WTC11 (cell line): ENCODE data around the gene DCAF8L2. TPM values are rescaled to one million over a fixed set of nuclear protein-coding genes. Genes with fewer than 3 reads are reported as not detected.

Source experiments
- ATAC-seq: fragments of 200-7000 bp; cut with Tn5 transposase; 2 replicates; pipeline ENCODE4 v1.10.0; 2021; ENCODE audit warnings: mild to moderate bottlenecking, moderate library complexity
- CTCF ChIA-PET: fragments of 300-600 bp; sonication (Branson Sonifier 250); formaldehyde crosslinking; loops from one replicate; lab custom pipeline; 2021; ENCODE audit warnings: antibody characterized with exemption; lab: Charles Lee
- POLR2A ChIA-PET: fragments of 350-600 bp; sonication (Branson Sonifier 250); formaldehyde crosslinking; loops from one replicate; lab custom pipeline; 2021; ENCODE audit warnings: antibody characterized with exemption; lab: Charles Lee
- DNase-seq: peaks from one replicate; pipeline ENCODE4 v3.0.0; 2021; ENCODE audit warnings: low spot score
- H3K27ac Mint-ChIP-seq: 2 replicates; pipeline ENCODE4 v1.8.0; 2021; ENCODE audit warnings: mixed read lengths
- H3K27me3 Mint-ChIP-seq: 2 replicates; pipeline ENCODE4 v1.8.0; 2021; ENCODE audit warnings: low read depth, mild to moderate bottlenecking, moderate library complexity, mixed read lengths
- H3K36me3 Mint-ChIP-seq: 2 replicates; pipeline ENCODE4 v1.8.0; 2021; ENCODE audit warnings: mixed read lengths
- H3K4me1 Mint-ChIP-seq: 2 replicates; pipeline ENCODE4 v1.8.0; 2022; ENCODE audit warnings: mixed read lengths
- H3K4me3 Mint-ChIP-seq: 2 replicates; pipeline ENCODE4 v1.8.0; 2021; ENCODE audit warnings: mild to moderate bottlenecking, moderate library complexity, mixed read lengths
- H3K9me3 Mint-ChIP-seq: 2 replicates; pipeline ENCODE4 v1.8.0; 2021; ENCODE audit warnings: mixed read lengths
- ATF1 ChIP-seq: sonication (generic); formaldehyde crosslinking; IDR thresholded peaks from 2 replicates; pipeline ENCODE4 v1.8.1; 2023; ENCODE audit warnings: mild to moderate bottlenecking, moderate library complexity, missing genetic modification reagents
- CBFB ChIP-seq: sonication (generic); formaldehyde crosslinking; IDR thresholded peaks from 2 replicates; pipeline ENCODE4 v1.8.1; 2022; ENCODE audit warnings: mild to moderate bottlenecking, low read depth, missing genetic modification reagents
- ELF4 ChIP-seq: sonication (generic); formaldehyde crosslinking; IDR thresholded peaks from 2 replicates; pipeline ENCODE4 v1.8.1; 2022; ENCODE audit warnings: low read depth, mild to moderate bottlenecking, moderate library complexity, missing genetic modification reagents
- EMX1 ChIP-seq: fragments of 250-450 bp; sonication (Bioruptor Pico); IDR thresholded peaks from 2 replicates; pipeline ENCODE4 v1.8.0; 2021; ENCODE audit warnings: mild to moderate bottlenecking
- ETV6 ChIP-seq: sonication (generic); formaldehyde crosslinking; IDR thresholded peaks from 2 replicates; pipeline ENCODE4 v1.8.1; 2022; ENCODE audit warnings: mild to moderate bottlenecking, missing genetic modification reagents
- FOXJ3 ChIP-seq: sonication (generic); formaldehyde crosslinking; IDR thresholded peaks from 2 replicates; pipeline ENCODE4 v1.9.0; 2021; ENCODE audit warnings: missing genetic modification reagents, mild to moderate bottlenecking, borderline replicate concordance
- HMGA2 ChIP-seq: fragments of 250-450 bp; sonication (Bioruptor Pico); IDR thresholded peaks from 2 replicates; pipeline ENCODE4 v1.4.0; 2021; ENCODE audit warnings: mild to moderate bottlenecking, moderate library complexity
- JUN ChIP-seq: sonication (generic); formaldehyde crosslinking; IDR thresholded peaks from 2 replicates; pipeline ENCODE4 v1.8.0; 2023; ENCODE audit warnings: mild to moderate bottlenecking, missing genetic modification reagents
- KAT7 ChIP-seq: sonication (generic); formaldehyde crosslinking; IDR thresholded peaks from 2 replicates; pipeline ENCODE4 v1.8.1; 2023; ENCODE audit warnings: missing genetic modification reagents, mild to moderate bottlenecking, borderline replicate concordance
- MXD4 ChIP-seq: fragments of 250-450 bp; sonication (Bioruptor Pico); IDR thresholded peaks from 2 replicates; pipeline ENCODE4 v1.8.0; 2021; ENCODE audit warnings: mild to moderate bottlenecking, moderate library complexity, borderline replicate concordance
- NR3C1 ChIP-seq: sonication (generic); formaldehyde crosslinking; conservative IDR thresholded peaks from 2 replicates; pipeline ENCODE4 v1.8.1; 2023; ENCODE audit warnings: low read depth, mild to moderate bottlenecking, missing genetic modification reagents
- PRRX2 ChIP-seq: fragments of 250-450 bp; sonication (Bioruptor Pico); IDR thresholded peaks from 2 replicates; pipeline ENCODE4 v1.8.0; 2021; ENCODE audit warnings: mild to moderate bottlenecking
- RORB ChIP-seq: fragments of 250-450 bp; sonication (Bioruptor Pico); IDR thresholded peaks from 2 replicates; pipeline ENCODE4 v1.9.0; 2021; ENCODE audit warnings: mild to moderate bottlenecking
- SMAD3 ChIP-seq: sonication (generic); formaldehyde crosslinking; IDR thresholded peaks from 2 replicates; pipeline ENCODE4 v1.8.0; 2022; ENCODE audit warnings: missing genetic modification reagents, mild to moderate bottlenecking, borderline replicate concordance
- SP1 ChIP-seq: sonication (generic); formaldehyde crosslinking; conservative IDR thresholded peaks from 2 replicates; pipeline ENCODE4 v1.8.1; 2022; ENCODE audit warnings: missing genetic modification reagents
- TCF7 ChIP-seq: sonication (generic); formaldehyde crosslinking; IDR thresholded peaks from 2 replicates; pipeline ENCODE4 v1.8.0; 2022; ENCODE audit warnings: mild to moderate bottlenecking, low read depth, missing genetic modification reagents, moderate library complexity
- TEAD4 ChIP-seq: sonication (generic); formaldehyde crosslinking; IDR thresholded peaks from 2 replicates; pipeline ENCODE4 v1.8.0; 2022; ENCODE audit warnings: mild to moderate bottlenecking, missing genetic modification reagents
- ZNF121 ChIP-seq: sonication (generic); formaldehyde crosslinking; IDR thresholded peaks from 2 replicates; pipeline ENCODE4 v1.8.0; 2023; ENCODE audit warnings: missing genetic modification reagents
- ZNF317 ChIP-seq: sonication (generic); formaldehyde crosslinking; IDR thresholded peaks from 2 replicates; pipeline ENCODE4 v1.8.1; 2023; ENCODE audit warnings: low read depth, mild to moderate bottlenecking, moderate library complexity, missing genetic modification reagents, borderline replicate concordance
- total RNA-seq: library from RNA; stranded (reverse); gene quantifications from 3 replicates; pipeline ENCODE4 v1.2.3, GENCODE V29; 2021
- TF ChIP-seq, protein P1 (sequence below): sonication (generic); formaldehyde crosslinking; conservative IDR thresholded peaks from 2 replicates; pipeline ENCODE4 v1.8.1; 2023; ENCODE audit warnings: mild to moderate bottlenecking, low read depth, missing genetic modification reagents, moderate library complexity
- TF ChIP-seq, protein P2 (sequence below): sonication (generic); formaldehyde crosslinking; IDR thresholded peaks from 2 replicates; pipeline ENCODE4 v1.8.1; 2023; ENCODE audit warnings: mild to moderate bottlenecking, moderate library complexity, missing genetic modification reagents
- TF ChIP-seq, protein P3 (sequence below): sonication (generic); formaldehyde crosslinking; IDR thresholded peaks from 2 replicates; pipeline ENCODE4 v1.8.1; 2023; ENCODE audit warnings: mild to moderate bottlenecking, missing genetic modification reagents, moderate library complexity
- TF ChIP-seq, protein P4 (sequence below): fragments of 200-600 bp; IDR thresholded peaks from 2 replicates; pipeline ENCODE4 v1.8.0; 2022; ENCODE audit warnings: antibody characterized with exemption
- TF ChIP-seq, protein P5 (sequence below): sonication (generic); formaldehyde crosslinking; IDR thresholded peaks from 2 replicates; pipeline ENCODE4 v1.8.1; 2022; ENCODE audit warnings: low read depth, mild to moderate bottlenecking, moderate library complexity, missing genetic modification reagents, borderline replicate concordance
- TF ChIP-seq, protein P6 (sequence below): sonication (generic); formaldehyde crosslinking; IDR thresholded peaks from 2 replicates; pipeline ENCODE4 v1.8.1; 2022; ENCODE audit warnings: low read depth, missing genetic modification reagents, borderline replicate concordance
- TF ChIP-seq, protein P7 (sequence below): fragments of 250-450 bp; sonication (Bioruptor Pico); IDR thresholded peaks from 2 replicates; pipeline ENCODE4 v2.1.2; 2022; ENCODE audit warnings: mild to moderate bottlenecking, moderate library complexity

The DCAF8L2 gene
- total RNA-seq, 1 experiment from 2014 or later = not detected

DNA sequence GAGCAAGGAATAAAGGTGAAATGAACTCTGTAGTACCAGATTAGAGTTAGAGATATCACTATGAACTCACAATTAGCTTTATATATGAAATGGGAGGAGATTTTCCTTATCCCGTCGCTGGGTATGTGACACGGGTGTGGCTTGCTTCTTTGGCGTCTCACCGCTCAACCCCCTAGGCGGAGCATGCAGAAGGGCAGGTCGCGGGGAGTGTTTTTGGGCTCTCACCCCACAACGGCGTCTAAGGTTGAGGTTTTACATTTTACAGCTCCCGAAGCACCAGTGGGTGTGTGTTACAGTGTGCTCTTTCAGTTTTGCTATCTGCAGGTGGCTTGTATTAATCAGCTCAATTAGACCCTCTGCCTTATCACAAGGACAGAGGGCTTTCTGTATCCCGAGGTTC lies 175.6 kb downstream of the DCAF8L2 start:
- ATAC-seq (no peak), DNase-seq (no peak)
- no peaks in the 10 kb centered on the region for H3K4me1 Mint-ChIP-seq
- no peaks in the 10 kb centered on the region; the same call in 1 of the 2 replicates for H3K27me3 Mint-ChIP-seq
- TF ChIP-seq JUN (no peak), TCF7 (CRISPR knock-in tag) (no peak), EMX1 (no peak), FOXJ3 (CRISPR knock-in tag) (no peak), MXD4 (CRISPR knock-in tag) (no peak), ZNF317 (CRISPR knock-in tag) (no peak), SP1 (no peak), NR3C1 (no peak), TEAD4 (no peak), ATF1 (CRISPR knock-in tag) (no peak), HMGA2 (CRISPR knock-in tag) (no peak), KAT7 (CRISPR knock-in tag) (no peak), SMAD3 (CRISPR knock-in tag) (no peak), RORB (CRISPR knock-in tag) (no peak)
- TF ChIP-seq, protein P1, sequence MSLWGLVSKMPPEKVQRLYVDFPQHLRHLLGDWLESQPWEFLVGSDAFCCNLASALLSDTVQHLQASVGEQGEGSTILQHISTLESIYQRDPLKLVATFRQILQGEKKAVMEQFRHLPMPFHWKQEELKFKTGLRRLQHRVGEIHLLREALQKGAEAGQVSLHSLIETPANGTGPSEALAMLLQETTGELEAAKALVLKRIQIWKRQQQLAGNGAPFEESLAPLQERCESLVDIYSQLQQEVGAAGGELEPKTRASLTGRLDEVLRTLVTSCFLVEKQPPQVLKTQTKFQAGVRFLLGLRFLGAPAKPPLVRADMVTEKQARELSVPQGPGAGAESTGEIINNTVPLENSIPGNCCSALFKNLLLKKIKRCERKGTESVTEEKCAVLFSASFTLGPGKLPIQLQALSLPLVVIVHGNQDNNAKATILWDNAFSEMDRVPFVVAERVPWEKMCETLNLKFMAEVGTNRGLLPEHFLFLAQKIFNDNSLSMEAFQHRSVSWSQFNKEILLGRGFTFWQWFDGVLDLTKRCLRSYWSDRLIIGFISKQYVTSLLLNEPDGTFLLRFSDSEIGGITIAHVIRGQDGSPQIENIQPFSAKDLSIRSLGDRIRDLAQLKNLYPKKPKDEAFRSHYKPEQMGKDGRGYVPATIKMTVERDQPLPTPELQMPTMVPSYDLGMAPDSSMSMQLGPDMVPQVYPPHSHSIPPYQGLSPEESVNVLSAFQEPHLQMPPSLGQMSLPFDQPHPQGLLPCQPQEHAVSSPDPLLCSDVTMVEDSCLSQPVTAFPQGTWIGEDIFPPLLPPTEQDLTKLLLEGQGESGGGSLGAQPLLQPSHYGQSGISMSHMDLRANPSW (CRISPR knock-in tag) = no peak
- TF ChIP-seq, protein P2, sequence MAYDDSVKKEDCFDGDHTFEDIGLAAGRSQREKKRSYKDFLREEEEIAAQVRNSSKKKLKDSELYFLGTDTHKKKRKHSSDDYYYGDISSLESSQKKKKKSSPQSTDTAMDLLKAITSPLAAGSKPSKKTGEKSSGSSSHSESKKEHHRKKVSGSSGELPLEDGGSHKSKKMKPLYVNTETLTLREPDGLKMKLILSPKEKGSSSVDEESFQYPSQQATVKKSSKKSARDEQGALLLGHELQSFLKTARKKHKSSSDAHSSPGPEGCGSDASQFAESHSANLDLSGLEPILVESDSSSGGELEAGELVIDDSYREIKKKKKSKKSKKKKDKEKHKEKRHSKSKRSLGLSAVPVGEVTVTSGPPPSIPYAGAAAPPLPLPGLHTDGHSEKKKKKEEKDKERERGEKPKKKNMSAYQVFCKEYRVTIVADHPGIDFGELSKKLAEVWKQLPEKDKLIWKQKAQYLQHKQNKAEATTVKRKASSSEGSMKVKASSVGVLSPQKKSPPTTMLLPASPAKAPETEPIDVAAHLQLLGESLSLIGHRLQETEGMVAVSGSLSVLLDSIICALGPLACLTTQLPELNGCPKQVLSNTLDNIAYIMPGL = no peak
- TF ChIP-seq, protein P3, sequence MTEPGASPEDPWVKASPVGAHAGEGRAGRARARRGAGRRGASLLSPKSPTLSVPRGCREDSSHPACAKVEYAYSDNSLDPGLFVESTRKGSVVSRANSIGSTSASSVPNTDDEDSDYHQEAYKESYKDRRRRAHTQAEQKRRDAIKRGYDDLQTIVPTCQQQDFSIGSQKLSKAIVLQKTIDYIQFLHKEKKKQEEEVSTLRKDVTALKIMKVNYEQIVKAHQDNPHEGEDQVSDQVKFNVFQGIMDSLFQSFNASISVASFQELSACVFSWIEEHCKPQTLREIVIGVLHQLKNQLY (CRISPR knock-in tag) = no peak
- TF ChIP-seq, protein P4, sequence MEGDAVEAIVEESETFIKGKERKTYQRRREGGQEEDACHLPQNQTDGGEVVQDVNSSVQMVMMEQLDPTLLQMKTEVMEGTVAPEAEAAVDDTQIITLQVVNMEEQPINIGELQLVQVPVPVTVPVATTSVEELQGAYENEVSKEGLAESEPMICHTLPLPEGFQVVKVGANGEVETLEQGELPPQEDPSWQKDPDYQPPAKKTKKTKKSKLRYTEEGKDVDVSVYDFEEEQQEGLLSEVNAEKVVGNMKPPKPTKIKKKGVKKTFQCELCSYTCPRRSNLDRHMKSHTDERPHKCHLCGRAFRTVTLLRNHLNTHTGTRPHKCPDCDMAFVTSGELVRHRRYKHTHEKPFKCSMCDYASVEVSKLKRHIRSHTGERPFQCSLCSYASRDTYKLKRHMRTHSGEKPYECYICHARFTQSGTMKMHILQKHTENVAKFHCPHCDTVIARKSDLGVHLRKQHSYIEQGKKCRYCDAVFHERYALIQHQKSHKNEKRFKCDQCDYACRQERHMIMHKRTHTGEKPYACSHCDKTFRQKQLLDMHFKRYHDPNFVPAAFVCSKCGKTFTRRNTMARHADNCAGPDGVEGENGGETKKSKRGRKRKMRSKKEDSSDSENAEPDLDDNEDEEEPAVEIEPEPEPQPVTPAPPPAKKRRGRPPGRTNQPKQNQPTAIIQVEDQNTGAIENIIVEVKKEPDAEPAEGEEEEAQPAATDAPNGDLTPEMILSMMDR = no peak
- H3K9me3 Mint-ChIP-seq = peaks cover 5% of the 10 kb centered on the region; the same call in 1 of the 2 replicates
- H3K36me3 Mint-ChIP-seq = 0 out of 2 replicates have a peak, but pooled peaks cover 4% of the 10 kb centered on the region
- no peak overlapping the region for H3K27ac Mint-ChIP-seq
- no peak overlapping the region for H3K4me3 Mint-ChIP-seq
- ChIA-PET POLR2A (no interaction called here), CTCF (no interaction called here)

DNA sequence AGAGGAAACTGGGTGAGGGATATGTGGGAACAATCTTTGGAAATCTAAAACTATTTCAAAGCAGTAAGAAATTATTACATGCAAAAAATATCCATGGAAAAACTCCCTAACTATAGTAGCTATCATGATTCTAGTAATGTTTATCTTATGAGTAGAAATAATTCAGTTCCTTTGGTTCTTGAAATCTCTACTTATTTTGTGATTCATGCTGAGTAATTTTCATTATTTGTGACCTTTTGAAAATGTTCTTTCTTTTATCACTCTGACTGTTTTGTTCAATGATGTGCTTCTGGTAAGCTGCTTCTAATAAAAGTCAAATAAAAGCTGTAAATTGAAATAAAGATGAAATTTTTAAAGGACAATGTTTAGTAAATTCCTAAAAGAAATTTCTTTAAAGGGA lies 177.2 kb downstream of the DCAF8L2 start:
- ATAC-seq (no peak), DNase-seq (no peak)
- Mint-ChIP-seq H3K27me3 (no peaks in the 10 kb centered on the region; the same call in 1 of the 2 replicates), H3K4me1 (no peaks in the 10 kb centered on the region), H3K27ac (no peak overlapping the region), H3K4me3 (no peak overlapping the region), H3K36me3 (no peaks in the 10 kb centered on the region), H3K9me3 (no peaks in the 10 kb centered on the region)
- ChIA-PET CTCF (no interaction called here), POLR2A (no interaction called here)
- no peak for TF ChIP-seq PRRX2 (CRISPR knock-in tag)
- TF ChIP-seq, protein P5, sequence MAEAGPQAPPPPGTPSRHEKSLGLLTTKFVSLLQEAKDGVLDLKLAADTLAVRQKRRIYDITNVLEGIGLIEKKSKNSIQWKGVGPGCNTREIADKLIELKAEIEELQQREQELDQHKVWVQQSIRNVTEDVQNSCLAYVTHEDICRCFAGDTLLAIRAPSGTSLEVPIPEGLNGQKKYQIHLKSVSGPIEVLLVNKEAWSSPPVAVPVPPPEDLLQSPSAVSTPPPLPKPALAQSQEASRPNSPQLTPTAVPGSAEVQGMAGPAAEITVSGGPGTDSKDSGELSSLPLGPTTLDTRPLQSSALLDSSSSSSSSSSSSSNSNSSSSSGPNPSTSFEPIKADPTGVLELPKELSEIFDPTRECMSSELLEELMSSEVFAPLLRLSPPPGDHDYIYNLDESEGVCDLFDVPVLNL (CRISPR knock-in tag) = no peak
- TF ChIP-seq, protein P6, sequence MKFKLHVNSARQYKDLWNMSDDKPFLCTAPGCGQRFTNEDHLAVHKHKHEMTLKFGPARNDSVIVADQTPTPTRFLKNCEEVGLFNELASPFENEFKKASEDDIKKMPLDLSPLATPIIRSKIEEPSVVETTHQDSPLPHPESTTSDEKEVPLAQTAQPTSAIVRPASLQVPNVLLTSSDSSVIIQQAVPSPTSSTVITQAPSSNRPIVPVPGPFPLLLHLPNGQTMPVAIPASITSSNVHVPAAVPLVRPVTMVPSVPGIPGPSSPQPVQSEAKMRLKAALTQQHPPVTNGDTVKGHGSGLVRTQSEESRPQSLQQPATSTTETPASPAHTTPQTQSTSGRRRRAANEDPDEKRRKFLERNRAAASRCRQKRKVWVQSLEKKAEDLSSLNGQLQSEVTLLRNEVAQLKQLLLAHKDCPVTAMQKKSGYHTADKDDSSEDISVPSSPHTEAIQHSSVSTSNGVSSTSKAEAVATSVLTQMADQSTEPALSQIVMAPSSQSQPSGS = no peak
- no peak for TF ChIP-seq CBFB (CRISPR knock-in tag)
- no peak for TF ChIP-seq ATF1 (CRISPR knock-in tag)
- TF ChIP-seq, protein P7, sequence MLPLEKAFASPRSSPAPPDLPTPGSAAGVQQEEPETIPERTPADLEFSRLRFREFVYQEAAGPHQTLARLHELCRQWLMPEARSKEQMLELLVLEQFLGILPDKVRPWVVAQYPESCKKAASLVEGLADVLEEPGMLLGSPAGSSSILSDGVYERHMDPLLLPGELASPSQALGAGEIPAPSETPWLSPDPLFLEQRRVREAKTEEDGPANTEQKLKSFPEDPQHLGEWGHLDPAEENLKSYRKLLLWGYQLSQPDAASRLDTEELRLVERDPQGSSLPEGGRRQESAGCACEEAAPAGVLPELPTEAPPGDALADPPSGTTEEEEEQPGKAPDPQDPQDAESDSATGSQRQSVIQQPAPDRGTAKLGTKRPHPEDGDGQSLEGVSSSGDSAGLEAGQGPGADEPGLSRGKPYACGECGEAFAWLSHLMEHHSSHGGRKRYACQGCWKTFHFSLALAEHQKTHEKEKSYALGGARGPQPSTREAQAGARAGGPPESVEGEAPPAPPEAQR = no peak
- no peak for TF ChIP-seq ELF4 (CRISPR knock-in tag)
- TF ChIP-seq ZNF121 (CRISPR knock-in tag) = no peak
- TF ChIP-seq ETV6 (CRISPR knock-in tag) = no peak
